Skeletal muscle tissue (tissue), 1 donor: ENCODE measurements around the gene TRA2B. TPM values are rescaled to one million over a fixed set of nuclear protein-coding genes. Genes with fewer than 3 reads are reported as not detected.

ENCODE experiments used
- total RNA-seq: library from RNA; depleted of rRNA; stranded (reverse); fragments of >200 nt; gene quantifications from one replicate; pipeline ENCODE4 v1.2.3, GENCODE V29; 2014

Gene TRA2B
- total RNA-seq, 1 donor from 2014 or later: 136 TPM

Other genes starting within 250 kb of the TRA2B start
- 26.6 TPM for gene IGF2BP2, start 113.0 kb downstream of the TRA2B start, total RNA-seq
- 18.8 TPM for gene ETV5, start 171.1 kb upstream of the TRA2B start, total RNA-seq